ENCODE data around the gene DCDC1.

DCDC1 gene

GRCh38 chr11:31102875-31103274, 266.7 kb downstream of the DCDC1 start:
- no peak for DNase-seq (ENCODE audit: low read depth)

GRCh38 chr11:31102316-31102715, 267.2 kb downstream of the DCDC1 start:
- no peak for DNase-seq (ENCODE audit: low read depth)

- DNase-seq (ENCODE audit: low read depth) = no peak
These were observed 273.2 kb downstream of the DCDC1 start for GRCh38 chr11:31096191-31096805.

DNA sequence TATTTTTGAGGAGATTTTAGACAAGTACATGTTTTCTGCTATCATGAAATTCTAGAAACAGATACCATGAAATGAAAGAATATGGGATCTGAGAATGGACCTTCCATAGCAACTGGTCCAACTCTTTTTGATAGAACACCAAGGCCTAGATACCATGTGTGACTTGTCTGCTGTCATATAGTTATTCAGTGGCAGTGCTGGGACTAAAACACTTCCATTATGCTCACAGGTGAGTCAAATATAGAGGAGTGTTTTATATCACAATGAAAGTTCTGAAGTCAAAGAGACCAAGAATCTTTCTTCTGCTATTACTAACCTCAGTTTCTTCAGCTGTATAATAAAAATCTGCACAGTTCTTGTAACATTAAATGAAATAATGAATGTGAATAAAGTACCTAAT, 276.9 kb downstream of the DCDC1 start:
- no peak for DNase-seq (ENCODE audit: low read depth)

DNA sequence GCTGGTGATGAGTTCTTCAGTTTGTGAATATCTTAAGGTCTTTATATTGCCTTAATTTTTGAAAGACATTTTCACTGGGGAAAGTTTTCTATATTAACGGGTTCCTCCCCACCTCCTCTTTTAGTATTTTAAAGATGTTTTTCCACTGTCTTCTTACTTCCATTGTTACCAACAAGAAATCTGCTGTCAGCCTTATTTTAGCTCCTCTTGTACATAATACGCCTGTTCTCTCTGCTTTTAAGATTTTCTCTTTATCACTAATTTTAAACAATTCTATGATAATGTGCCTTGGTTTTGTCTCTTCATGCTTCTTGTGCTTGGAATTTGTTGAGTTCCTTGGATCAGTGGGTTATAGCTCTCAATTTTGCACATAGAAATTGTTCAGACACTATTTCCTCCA, 280.4 kb downstream of the DCDC1 start:
- no peak for DNase-seq (ENCODE audit: low read depth)

DNA sequence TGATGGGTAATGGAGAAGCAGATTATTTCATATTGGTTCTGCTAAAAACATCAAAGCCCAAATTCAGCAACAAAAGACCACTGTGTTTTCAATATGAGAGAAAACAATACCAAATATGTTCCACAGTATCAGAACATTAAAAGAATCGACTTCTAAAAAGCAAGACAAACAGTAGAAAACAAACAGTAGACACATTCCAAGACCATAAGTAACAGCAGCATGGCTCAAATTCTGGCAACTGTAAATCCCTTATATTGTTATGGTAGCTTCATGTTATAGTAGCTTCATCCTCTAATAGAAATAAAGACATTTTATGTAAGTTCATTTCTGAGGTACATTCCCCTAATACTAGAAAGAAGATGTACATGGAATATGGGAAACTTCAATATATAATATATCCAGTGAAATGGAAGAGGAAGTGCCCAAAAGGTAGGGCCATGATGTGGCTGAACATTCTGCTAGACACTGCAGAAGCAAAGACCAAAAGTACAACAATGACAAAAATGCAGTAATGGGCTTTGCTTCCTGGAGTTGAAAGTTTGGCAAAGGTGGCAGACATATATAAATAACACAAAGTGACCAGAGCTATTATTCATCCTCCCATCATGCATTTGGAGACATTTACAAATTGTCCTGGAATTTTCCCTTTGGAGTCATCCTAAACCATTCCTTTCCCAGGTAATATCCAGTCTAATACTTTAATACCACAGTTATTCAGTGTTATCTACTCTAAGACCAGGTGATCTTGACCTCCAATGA, 299.9 kb downstream of the DCDC1 start:
- no peak for DNase-seq (ENCODE audit: low read depth)

DNA sequence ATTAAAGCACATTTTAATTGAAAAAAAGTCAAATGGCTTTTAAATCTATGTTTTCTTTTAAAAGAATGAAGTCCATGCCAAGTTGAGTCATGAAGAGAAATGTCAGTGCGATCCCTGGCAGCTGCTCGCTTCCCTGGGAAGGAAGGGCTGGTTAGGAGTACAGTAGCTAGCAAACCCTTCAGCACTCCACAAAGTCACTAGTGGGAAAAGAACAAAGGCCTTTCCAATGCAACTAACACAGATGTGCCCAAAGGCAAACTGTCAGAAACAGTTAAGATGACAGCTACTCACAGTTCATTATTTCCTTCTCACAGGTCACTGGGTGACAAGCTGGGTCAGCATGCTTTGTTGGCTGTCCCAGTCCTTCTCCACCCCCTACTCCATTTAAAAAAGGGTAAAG, 308.7 kb downstream of the DCDC1 start:
- no peak for DNase-seq (ENCODE audit: low read depth)

GRCh38 chr11:31059529-31059928, 310.0 kb downstream of the DCDC1 start:
- DNase-seq (ENCODE audit: low read depth) = no peak

DNA sequence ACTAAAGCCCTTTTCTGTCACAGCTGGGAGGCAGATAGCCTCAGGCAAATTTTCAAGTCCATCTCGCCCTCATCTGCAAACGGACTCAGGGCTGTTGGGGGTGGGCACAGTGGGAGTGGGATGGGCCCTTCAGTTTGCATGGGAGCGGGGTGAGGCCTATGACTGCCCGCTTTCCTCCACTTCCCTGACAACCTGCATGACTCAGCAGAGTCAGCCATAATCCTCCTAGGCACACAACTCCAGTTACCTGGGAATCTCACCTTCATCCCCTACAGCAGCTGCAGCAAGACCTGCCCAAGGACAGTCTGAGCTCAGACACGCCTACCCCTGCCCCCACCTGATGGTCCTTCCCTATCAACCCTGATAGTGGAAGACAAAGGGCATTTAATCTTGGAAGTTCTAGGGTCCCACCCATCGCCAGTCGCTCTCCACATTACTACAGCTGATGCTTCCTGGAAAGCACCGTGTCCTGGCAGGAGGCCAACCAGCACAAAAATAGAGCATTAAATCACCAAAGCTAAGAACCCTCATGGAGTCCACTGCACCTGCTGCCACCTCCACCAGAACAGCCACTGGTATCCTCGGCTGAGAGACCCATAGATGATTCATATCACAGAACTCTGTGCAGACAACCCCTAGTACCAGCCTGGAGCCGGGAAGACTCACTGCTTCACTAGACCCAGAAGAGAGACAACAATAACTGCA, 319.3 kb downstream of the DCDC1 start:
- no peak for DNase-seq (ENCODE audit: low read depth)

DNA sequence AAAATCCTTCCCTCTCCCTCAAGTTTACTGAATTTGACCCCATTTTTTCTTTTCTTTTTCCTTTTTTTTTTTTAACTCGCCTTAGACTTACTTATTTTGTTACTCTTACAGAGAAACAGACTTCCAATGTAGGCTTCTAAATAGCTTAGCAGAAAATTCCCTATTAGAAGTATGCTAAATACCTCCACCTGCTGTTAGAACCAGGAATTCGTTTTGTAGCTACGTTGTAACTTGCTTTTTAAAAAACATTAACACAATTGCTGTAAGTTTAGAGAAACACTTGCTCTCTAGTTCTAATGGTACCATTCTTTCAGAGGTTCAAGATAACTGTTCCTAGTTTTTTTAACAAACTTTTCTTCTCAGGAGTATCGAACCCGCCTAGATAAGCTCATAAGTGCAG, 324.2 kb downstream of the DCDC1 start:
- DNase-seq (ENCODE audit: low read depth) = peak; percentile 27

DNA sequence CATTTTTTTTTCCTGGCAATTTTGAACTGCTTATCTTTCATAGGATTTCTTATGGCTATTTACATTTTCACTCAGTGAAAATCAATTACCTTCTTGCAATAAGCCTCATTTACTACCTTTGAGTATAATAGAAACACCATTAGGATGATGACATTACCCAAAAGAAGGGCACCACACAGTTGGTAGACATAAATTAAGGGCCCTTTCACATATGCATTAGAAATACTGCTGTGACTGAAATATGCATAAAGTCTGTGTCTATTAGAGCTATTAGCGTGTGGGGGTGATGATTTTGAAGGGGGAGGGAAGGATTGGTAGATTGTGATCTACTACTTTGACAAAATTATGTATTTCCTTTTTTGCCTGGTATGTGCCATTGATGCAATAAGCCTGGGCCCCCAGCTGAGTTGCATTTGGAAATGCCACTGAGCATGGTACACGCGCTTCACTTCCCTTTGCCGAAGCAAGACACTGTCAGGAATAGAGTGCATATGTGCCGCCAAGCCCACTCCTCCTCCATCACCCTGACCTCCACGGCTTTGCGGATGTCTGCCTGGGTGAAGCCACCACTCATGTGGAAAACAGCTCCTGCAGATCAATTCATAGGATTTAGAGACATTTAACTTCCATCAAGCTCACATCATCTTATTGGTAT, 339.3 kb downstream of the DCDC1 start:
- DNase-seq (ENCODE audit: low read depth) = no peak

GRCh38 chr11:31026315-31026714, 343.2 kb downstream of the DCDC1 start:
- DNase-seq (ENCODE audit: low read depth) = no peak

DNA sequence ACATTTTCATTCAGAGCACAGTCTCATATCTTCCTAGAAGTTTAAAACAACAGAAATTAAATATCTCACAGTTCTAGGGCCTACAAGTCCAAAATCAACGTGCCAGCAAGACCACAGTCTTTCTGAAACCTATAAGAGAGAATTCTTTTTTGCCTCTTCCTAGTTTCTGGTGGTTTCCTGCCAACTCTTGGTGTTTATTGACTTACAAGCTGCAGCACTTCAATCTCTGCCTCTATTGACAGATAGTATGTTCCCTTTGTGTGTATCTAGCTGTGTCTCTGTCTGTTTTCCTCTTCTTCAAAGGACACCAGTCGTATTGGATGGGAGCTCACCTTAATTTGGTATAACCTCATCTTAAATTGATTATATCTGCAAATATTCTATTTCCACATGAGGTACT, 347.5 kb downstream of the DCDC1 start:
- DNase-seq (ENCODE audit: low read depth) = no peak

DNA sequence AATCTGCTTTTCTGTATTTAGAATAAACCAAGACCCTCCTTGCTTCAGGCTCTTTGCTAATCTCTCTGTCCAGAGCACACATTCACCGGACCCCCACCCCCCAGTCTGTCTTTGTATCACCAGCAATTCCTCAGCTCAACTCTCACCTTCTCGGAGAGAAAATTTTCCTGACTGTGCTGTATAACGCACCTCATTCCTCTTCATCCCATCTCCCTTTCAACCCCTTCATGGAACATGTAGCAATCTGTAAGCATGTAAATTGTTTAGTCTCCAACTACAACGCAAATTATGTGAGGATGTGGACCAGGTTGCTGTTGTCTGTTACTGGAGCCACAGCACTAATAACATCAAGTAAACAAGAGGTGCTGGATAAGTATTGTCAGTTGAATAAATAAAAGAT, 349.8 kb downstream of the DCDC1 start:
- DNase-seq (ENCODE audit: low read depth) = no peak

DNA sequence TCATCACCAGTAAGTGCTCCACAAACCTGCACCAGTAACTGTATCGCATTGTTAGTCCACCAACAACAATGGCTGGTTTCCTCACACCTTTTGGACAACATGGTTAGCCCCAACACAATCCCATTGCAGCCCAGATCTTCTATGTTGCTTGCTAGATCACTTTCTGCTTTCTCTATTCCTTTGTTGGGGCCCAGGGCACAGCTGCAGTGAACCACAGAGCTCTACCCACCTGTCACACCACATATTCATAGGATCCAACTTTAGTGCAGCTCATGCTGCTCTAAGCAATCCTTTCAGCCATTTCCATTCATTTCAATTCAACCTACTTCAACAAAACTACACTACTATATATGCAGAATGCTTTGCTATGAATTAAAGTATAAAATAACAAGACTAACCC, 364.3 kb downstream of the DCDC1 start:
- DNase-seq (ENCODE audit: low read depth) = no peak

GRCh38 chr11:31001427-31001826, 368.1 kb downstream of the DCDC1 start:
- DNase-seq (ENCODE audit: low read depth) = no peak

DNA sequence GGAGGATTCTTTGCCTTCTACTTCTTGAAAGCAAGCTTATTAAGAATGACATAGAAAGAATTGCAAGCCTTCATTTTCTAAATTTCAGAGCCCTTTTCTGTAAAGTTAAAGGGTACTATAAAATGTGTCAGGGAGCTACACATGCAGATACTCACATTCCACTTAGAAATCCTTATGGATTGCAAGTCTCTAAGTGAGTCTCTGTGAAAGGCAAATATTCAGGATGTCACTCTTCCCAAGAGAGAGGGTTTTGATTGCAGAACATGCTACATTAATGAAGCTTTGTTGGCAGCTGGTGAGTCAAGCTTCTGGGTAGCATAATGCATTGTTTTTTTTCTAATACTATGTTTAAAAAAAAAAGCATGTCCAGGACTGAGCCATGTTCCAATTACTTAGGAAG, 369.2 kb downstream of the DCDC1 start:
- no peak for DNase-seq (ENCODE audit: low read depth)

GRCh38 chr11:30992513-30992849, 377.1 kb downstream of the DCDC1 start:
- peak; percentile 1 for DNase-seq (ENCODE audit: low read depth)

DNA sequence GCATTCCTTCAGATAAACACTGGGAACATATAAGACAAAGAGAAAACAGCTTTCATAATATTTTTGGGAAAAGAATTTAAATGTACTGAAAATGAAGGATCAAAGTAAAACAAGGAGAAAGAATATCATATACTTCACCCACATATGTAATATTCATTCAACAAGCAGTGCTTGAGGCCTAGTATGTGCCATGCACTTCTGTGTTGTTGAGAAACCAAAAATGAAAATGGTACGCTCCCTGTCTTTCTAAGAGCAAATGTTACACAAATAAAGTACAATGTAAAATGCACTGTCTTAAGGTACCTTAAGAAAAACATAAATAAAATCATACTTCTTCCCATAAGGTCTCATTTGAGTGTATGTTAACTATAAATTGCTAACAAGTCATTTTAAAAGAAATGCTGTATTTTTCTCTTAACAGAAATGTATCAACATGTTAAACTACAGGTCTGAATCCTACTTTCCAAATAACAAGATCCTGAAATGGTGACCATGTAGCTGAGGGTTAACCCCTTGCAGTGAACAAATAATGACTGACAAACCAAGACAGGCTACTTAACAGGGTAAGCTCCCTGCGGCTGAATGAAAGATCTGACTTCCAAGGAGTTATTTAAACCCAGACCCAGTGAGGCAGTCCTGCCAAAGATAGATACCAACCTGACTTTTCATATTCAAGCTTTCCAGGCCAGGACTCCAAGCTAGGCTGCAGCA, 377.6 kb downstream of the DCDC1 start:
- no peak for DNase-seq (ENCODE audit: low read depth)

GRCh38 chr11:30991376-30991775, 378.2 kb downstream of the DCDC1 start:
- DNase-seq (ENCODE audit: low read depth) = no peak

- no peak for DNase-seq (ENCODE audit: low read depth)
These were observed 378.8 kb downstream of the DCDC1 start for GRCh38 chr11:30990625-30991296.

GRCh38 chr11:30987819-30988218, 381.7 kb downstream of the DCDC1 start:
- DNase-seq (ENCODE audit: low read depth) = no peak
